ENCODE data around the gene TOB1. TPM values are rescaled to one million over a fixed set of nuclear protein-coding genes. Genes with fewer than 3 reads are reported as not detected.

Gene TOB1
- total and polyA plus RNA-seq, 9 of the 15 experiments (the other 6 are each of a cell fraction or from before 2014, with no cell fraction given), result 4.8 to 63.7 (median 13.2) TPM

GRCh38 chr17:50866261-50866949 lies at the start of gene TOB1 (continued):
- TF ChIP-seq PRDM10 (IDR thresholded peaks at IDR 0.05; ENCODE audit: partially characterized antibody) (peak; percentile 39), PBX2 (CRISPR knock-in tag; IDR thresholded peaks at IDR 0.05; ENCODE audit: low read depth) (no peak), PBX2 (tag; conservative IDR thresholded peaks at IDR 0.05; ENCODE audit: low read depth) (no peak), NONO (IDR thresholded peaks at IDR 0.05; ENCODE audit: low read depth in 2 of 2, low read length in 1 of 2) (peak; percentile 26 to 99; a peak in 3 of 4 replicates), ZNF445 (CRISPR knock-in tag; IDR thresholded peaks at IDR 0.05; ENCODE audit: low read depth) (no peak), ZNF263 (CRISPR knock-in tag; IDR thresholded peaks at IDR 0.05; ENCODE audit: borderline replicate concordance) (peak; percentile 70), HNRNPUL1 (IDR thresholded peaks at IDR 0.05; ENCODE audit: low read length) (no peak), GTF2B (IDR thresholded peaks at IDR 0.05; ENCODE audit: extremely low read depth, insufficient read length) (peak; percentile 54), CUX1 (CRISPR knock-in tag; IDR thresholded peaks at IDR 0.05) (no peak), THRAP3 (IDR thresholded peaks at IDR 0.05; ENCODE audit: borderline replicate concordance) (no peak), TGIF2 (CRISPR knock-in tag; IDR thresholded peaks at IDR 0.05) (no peak)

All from K562 (cell line).